Eye (tissue), 1 donor: ENCODE measurements around the gene TRIM37.

Experiments used
- DNase-seq: peaks from one replicate; pipeline ENCODE4 v3.0.0-alpha.2; 2015

The TRIM37 gene

GRCh38 chr17:59027750-59028149 lies 78.9 kb downstream of the TRIM37 start:
- DNase-seq, result no peak

GRCh38 chr17:59026176-59026939 lies 80.3 kb downstream of the TRIM37 start:
- DNase-seq, result no peak

- DNase-seq, result no peak
These were observed 81.8 kb downstream of the TRIM37 start for GRCh38 chr17:59024916-59025315.

GRCh38 chr17:59018019-59018418 lies 88.7 kb downstream of the TRIM37 start:
- no peak for DNase-seq

- DNase-seq, result no peak
These were observed 94.7 kb downstream of the TRIM37 start for GRCh38 chr17:59011975-59012374.

GRCh38 chr17:59010026-59010425 lies 96.7 kb downstream of the TRIM37 start:
- no peak for DNase-seq

- no peak for DNase-seq
These were observed 97.9 kb downstream of the TRIM37 start for GRCh38 chr17:59008737-59009136.

- DNase-seq, result no peak
These were observed 98.7 kb downstream of the TRIM37 start for GRCh38 chr17:59007995-59008394.

- DNase-seq, result peak; percentile 88
These were observed 102.2 kb downstream of the TRIM37 start for GRCh38 chr17:59004338-59005111.

- DNase-seq, result no peak
These were observed 102.8 kb downstream of the TRIM37 start for GRCh38 chr17:59003860-59004259.

GRCh38 chr17:59002848-59003247 lies 103.8 kb downstream of the TRIM37 start:
- no peak for DNase-seq

- DNase-seq, result no peak
These were observed 104.6 kb downstream of the TRIM37 start for GRCh38 chr17:59002126-59002525.

- DNase-seq, result peak; percentile 46
These were observed 105.4 kb downstream of the TRIM37 start for GRCh38 chr17:59001158-59001814.

- no peak for DNase-seq
These were observed 106.7 kb downstream of the TRIM37 start for GRCh38 chr17:59000022-59000421.

- no peak for DNase-seq
These were observed 107.2 kb downstream of the TRIM37 start for GRCh38 chr17:58999500-58999899.

GRCh38 chr17:58998871-58999270 lies 107.8 kb downstream of the TRIM37 start:
- no peak for DNase-seq

- no peak for DNase-seq
These were observed 108.7 kb downstream of the TRIM37 start for GRCh38 chr17:58997756-58998553.

GRCh38 chr17:58996968-58997367 lies 109.7 kb downstream of the TRIM37 start:
- no peak for DNase-seq

GRCh38 chr17:58995247-58995940 lies 111.3 kb downstream of the TRIM37 start:
- no peak for DNase-seq

GRCh38 chr17:58993311-58993710 lies 113.4 kb downstream of the TRIM37 start:
- no peak for DNase-seq

GRCh38 chr17:58991718-58992331 lies 114.9 kb downstream of the TRIM37 start:
- no peak for DNase-seq

GRCh38 chr17:58989629-58990028 lies 117.1 kb downstream of the TRIM37 start:
- DNase-seq, result no peak
